PFSK-1 (cell line): ENCODE results near the gene PRIMA1.

Experiments used
- FOXP2 ChIP-seq: optimal IDR thresholded peaks from 2 replicates; pipeline ENCODE3; 2011; ENCODE audit warnings: borderline replicate concordance, control low read depth, inconsistent platforms; ENCODE audit not compliant: insufficient read depth; ENCODE audit errors: extremely low read length, extremely low read depth
- POLR2AphosphoS5 ChIP-seq: IDR thresholded peaks from 2 replicates; pipeline ENCODE4 v1.6.1; 2012; ENCODE audit warnings: low read depth, mild to moderate bottlenecking, control low read depth, low read length, moderate library complexity
- SIN3A ChIP-seq: IDR thresholded peaks from 2 replicates; pipeline ENCODE4 v1.6.1; 2012; ENCODE audit warnings: mild to moderate bottlenecking, low read length, moderate library complexity, borderline replicate concordance; ENCODE audit not compliant: insufficient read depth
- TAF1 ChIP-seq: IDR thresholded peaks from 2 replicates; pipeline ENCODE4 v1.6.1; 2012; ENCODE audit warnings: low read length, control low read depth, borderline replicate concordance; ENCODE audit not compliant: insufficient read depth
- TF ChIP-seq, protein P1 (sequence below), 2 experiments: IDR thresholded peaks; 2 replicates each; pipeline versions ENCODE4 v1.6.1 to v1.8.0; 2011 to 2012; ENCODE audit warnings: low read depth in 2 of 2, low read length in 2 of 2, control low read depth in 1 of 2, inconsistent platforms in 1 of 2, mild to moderate bottlenecking in 1 of 2, moderate library complexity in 1 of 2; ENCODE audit not compliant: insufficient read depth in 1 of 2

DNA sequence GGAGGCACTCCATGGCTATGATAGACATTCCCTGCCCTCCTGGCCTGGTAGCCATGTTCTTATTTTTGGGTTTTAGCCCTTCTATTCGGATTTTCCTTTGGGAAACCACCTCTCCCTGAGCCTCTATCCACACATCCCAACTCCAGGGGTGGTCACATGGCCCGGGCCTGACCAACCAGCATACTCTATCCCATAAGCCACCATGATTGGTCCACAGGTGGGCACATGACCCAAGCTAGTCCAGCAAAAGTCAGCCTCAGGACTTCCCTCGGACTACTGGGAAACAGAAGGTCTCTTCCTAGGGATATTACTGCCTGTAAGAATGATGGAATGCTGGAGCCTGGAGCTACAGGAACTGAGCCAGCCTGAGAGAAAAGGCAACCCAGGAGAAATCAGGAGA lies 12.5 kb downstream of the PRIMA1 start:
- TF ChIP-seq POLR2AphosphoS5 (no peak), TAF1 (no peak), SIN3A (no peak), FOXP2 (no peak)
- TF ChIP-seq, protein P1, sequence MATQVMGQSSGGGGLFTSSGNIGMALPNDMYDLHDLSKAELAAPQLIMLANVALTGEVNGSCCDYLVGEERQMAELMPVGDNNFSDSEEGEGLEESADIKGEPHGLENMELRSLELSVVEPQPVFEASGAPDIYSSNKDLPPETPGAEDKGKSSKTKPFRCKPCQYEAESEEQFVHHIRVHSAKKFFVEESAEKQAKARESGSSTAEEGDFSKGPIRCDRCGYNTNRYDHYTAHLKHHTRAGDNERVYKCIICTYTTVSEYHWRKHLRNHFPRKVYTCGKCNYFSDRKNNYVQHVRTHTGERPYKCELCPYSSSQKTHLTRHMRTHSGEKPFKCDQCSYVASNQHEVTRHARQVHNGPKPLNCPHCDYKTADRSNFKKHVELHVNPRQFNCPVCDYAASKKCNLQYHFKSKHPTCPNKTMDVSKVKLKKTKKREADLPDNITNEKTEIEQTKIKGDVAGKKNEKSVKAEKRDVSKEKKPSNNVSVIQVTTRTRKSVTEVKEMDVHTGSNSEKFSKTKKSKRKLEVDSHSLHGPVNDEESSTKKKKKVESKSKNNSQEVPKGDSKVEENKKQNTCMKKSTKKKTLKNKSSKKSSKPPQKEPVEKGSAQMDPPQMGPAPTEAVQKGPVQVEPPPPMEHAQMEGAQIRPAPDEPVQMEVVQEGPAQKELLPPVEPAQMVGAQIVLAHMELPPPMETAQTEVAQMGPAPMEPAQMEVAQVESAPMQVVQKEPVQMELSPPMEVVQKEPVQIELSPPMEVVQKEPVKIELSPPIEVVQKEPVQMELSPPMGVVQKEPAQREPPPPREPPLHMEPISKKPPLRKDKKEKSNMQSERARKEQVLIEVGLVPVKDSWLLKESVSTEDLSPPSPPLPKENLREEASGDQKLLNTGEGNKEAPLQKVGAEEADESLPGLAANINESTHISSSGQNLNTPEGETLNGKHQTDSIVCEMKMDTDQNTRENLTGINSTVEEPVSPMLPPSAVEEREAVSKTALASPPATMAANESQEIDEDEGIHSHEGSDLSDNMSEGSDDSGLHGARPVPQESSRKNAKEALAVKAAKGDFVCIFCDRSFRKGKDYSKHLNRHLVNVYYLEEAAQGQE (IDR thresholded peaks at IDR 0.05; ENCODE audit: insufficient read depth in 1 of 2, low read depth in 2 of 2, low read length in 2 of 2): no peak
